HCT116 (cell line): ENCODE results near the gene RYR3. TPM values are rescaled to one million over a fixed set of nuclear protein-coding genes. Genes with fewer than 3 reads are reported as not detected.

Source experiments
- ATAC-seq: fragments of 200-7000 bp; cut with Tn5 transposase; 2 replicates; pipeline ENCODE4 v1.9.1; 2020; ENCODE audit warnings: mild to moderate bottlenecking, moderate library complexity
- BruUV-seq: library from RNA; stranded (reverse); fragments of 400-500 nt; replicated peaks from 2 replicates; lab custom pipeline; 2021; lab: Mats Ljungman, UMichigan
- CTCF ChIA-PET: fragments of 300-600 bp; sonication (Branson Sonifier 250); formaldehyde crosslinking; loops from one replicate; lab custom pipeline; 2021; ENCODE audit warnings: antibody characterized with exemption; lab: Charles Lee
- POLR2A ChIA-PET: fragments of 300-600, 350-600 bp; sonication (Branson Sonifier 250); formaldehyde crosslinking; loops from one replicate; lab custom pipeline; 2021; ENCODE audit warnings: antibody characterized with exemption; lab: Charles Lee
- RAD21 ChIA-PET, 2 experiments: fragments of 300-600 bp; sonication (Branson Sonifier 250); formaldehyde crosslinking; loops; one replicate each; lab custom pipeline; 2023; ENCODE audit warnings: low total read pairs in 2 of 2; ENCODE audit not compliant: uncharacterized antibody in 2 of 2, unreplicated experiment in 2 of 2, low non-redundant PET in 1 of 2; lab: Charles Lee
- DNase-seq: peaks from one replicate; pipeline ENCODE4 v3.0.0-alpha.2; 2010; ENCODE audit warnings: low read depth, low spot score
- H2AFZ ChIP-seq: fragments of 200-600 bp; shearing (Covaris generic), sonication (generic); 2 replicates; pipeline ENCODE4 v1.6.1; 2017; ENCODE audit warnings: low read depth, mixed run types, mixed read lengths, antibody characterized with exemption, low read length; ENCODE audit not compliant: poor library complexity, severe bottlenecking
- H3K27ac ChIP-seq: 2 replicates; pipeline ENCODE4 v1.5.1; 2012; ENCODE audit warnings: low read depth, low read length
- H3K27me3 ChIP-seq: fragments of 200-600 bp; sonication (generic); 2 replicates; pipeline ENCODE4 v1.6.1; 2016; ENCODE audit warnings: mixed run types, low read length, mixed read lengths; ENCODE audit not compliant: insufficient read depth
- H3K36me3 ChIP-seq, 2 experiments: fragments of 200-500 bp in 1 of 2; fragments of 200-600 bp in 1 of 2; sonication (Bioruptor generic) in 1 of 2; sonication (generic) in 1 of 2; 2 replicates each; pipeline versions ENCODE4 v1.5.1 to v1.6.1; 2014 to 2016; ENCODE audit warnings: low read length in 2 of 2, inconsistent platforms in 1 of 2, mixed read lengths in 1 of 2, mixed run types in 1 of 2; ENCODE audit not compliant: insufficient read depth in 2 of 2, control insufficient read depth in 1 of 2
- H3K4me1 ChIP-seq, 2 experiments: fragments of 200-600 bp in 1 of 2; sonication (generic) in 1 of 2; 2 replicates each; pipeline versions ENCODE4 v1.5.1 to v1.6.1; 2012 to 2017; ENCODE audit warnings: low read length in 2 of 2, inconsistent platforms in 1 of 2, mild to moderate bottlenecking in 1 of 2, mixed read lengths in 1 of 2, mixed run types in 1 of 2, moderate library complexity in 1 of 2; ENCODE audit not compliant: insufficient read depth in 2 of 2, control insufficient read depth in 1 of 2
- H3K4me2 ChIP-seq: fragments of 200-600 bp; sonication (generic); 2 replicates; pipeline ENCODE4 v1.6.1; 2017; ENCODE audit warnings: mixed run types, low read length, mixed read lengths
- H3K4me3 ChIP-seq, 2 experiments: fragments of 200-600 bp in 1 of 2; sonication (generic) in 1 of 2; replicated peaks in 1 of 2; 2 replicates each; pipeline ENCODE4 v1.5.1; 2011 to 2016; ENCODE audit warnings: low read length in 2 of 2, control low read depth in 1 of 2, low read depth in 1 of 2, mild to moderate bottlenecking in 1 of 2, mixed read lengths in 1 of 2, mixed run types in 1 of 2
- H3K79me2 ChIP-seq: fragments of 200-600 bp; sonication (generic); 2 replicates; pipeline ENCODE4 v1.6.1; 2017; ENCODE audit warnings: mild to moderate bottlenecking, mixed run types, low read length, moderate library complexity, mixed read lengths; ENCODE audit not compliant: insufficient read depth
- H3K9ac ChIP-seq: fragments of 200-600 bp; sonication (generic); 2 replicates; pipeline ENCODE4 v1.6.1; 2016; ENCODE audit warnings: low read length, mixed read lengths
- H3K9me2 ChIP-seq: fragments of 200-600 bp; sonication (generic), shearing (Covaris generic); 2 replicates; pipeline ENCODE4 v1.6.1; 2017; ENCODE audit warnings: mixed run types, mild to moderate bottlenecking, moderate library complexity; ENCODE audit not compliant: insufficient read depth
- H3K9me3 ChIP-seq, 2 experiments: fragments of 200-500 bp in 1 of 2; fragments of 200-600 bp in 1 of 2; sonication (Bioruptor generic) in 1 of 2; sonication (generic) in 1 of 2; 2 replicates each; pipeline ENCODE4 v1.6.1; 2014 to 2017; ENCODE audit warnings: low read length in 2 of 2, mixed read lengths in 2 of 2, inconsistent platforms in 1 of 2, low read depth in 1 of 2, mild to moderate bottlenecking in 1 of 2, mixed run types in 1 of 2, moderate library complexity in 1 of 2; ENCODE audit not compliant: control insufficient read depth in 1 of 2, insufficient read depth in 1 of 2
- H4K20me1 ChIP-seq: fragments of 200-600 bp; sonication (generic), shearing (Covaris generic); 2 replicates; pipeline ENCODE4 v1.6.1; 2017; ENCODE audit warnings: mixed run types, mild to moderate bottlenecking, moderate library complexity; ENCODE audit not compliant: insufficient read depth
- ATF3 ChIP-seq: IDR thresholded peaks from 2 replicates; pipeline ENCODE4 v1.6.1; 2012
- CBX3 ChIP-seq: IDR thresholded peaks from 2 replicates; pipeline ENCODE4 v1.6.1; 2012; ENCODE audit warnings: low read depth
- EGR1 ChIP-seq: IDR thresholded peaks from 2 replicates; pipeline ENCODE4 v1.6.1; 2012; ENCODE audit warnings: low read depth
- ELF1 ChIP-seq: IDR thresholded peaks from 2 replicates; pipeline ENCODE4 v1.6.1; 2012; ENCODE audit warnings: low read depth, borderline replicate concordance
- EZH2 ChIP-seq: fragments of 200-600 bp; sonication (generic); IDR thresholded peaks from 2 replicates; pipeline ENCODE4 v1.6.1; 2017; ENCODE audit warnings: antibody characterized with exemption, mixed run types
- FOSL1 ChIP-seq: IDR thresholded peaks from 2 replicates; pipeline ENCODE4 v1.6.1; 2012; ENCODE audit warnings: low read depth
- JUND ChIP-seq: IDR thresholded peaks from 2 replicates; pipeline ENCODE4 v1.6.1; 2012
- POLR2A ChIP-seq: IDR thresholded peaks from 2 replicates; pipeline ENCODE4 v1.7.0; 2011; ENCODE audit warnings: borderline replicate concordance; ENCODE audit not compliant: insufficient read depth, insufficient read length; ENCODE audit errors: extremely low read depth
- SIN3A ChIP-seq: IDR thresholded peaks from 2 replicates; pipeline ENCODE4 v1.6.1; 2012; ENCODE audit warnings: low read depth
- SP1 ChIP-seq: IDR thresholded peaks from 2 replicates; pipeline ENCODE4 v1.6.1; 2012; ENCODE audit warnings: low read depth
- SRF ChIP-seq: IDR thresholded peaks from 2 replicates; pipeline ENCODE4 v1.6.1; 2012; ENCODE audit warnings: low read depth
- TCF7L2 ChIP-seq: IDR thresholded peaks from 2 replicates; pipeline ENCODE4 v1.7.0; 2011; ENCODE audit warnings: borderline replicate concordance, inconsistent platforms; ENCODE audit not compliant: insufficient read depth, insufficient read length; ENCODE audit errors: extremely low read depth
- YY1 ChIP-seq: IDR thresholded peaks from 2 replicates; pipeline ENCODE4 v1.6.1; 2011; ENCODE audit warnings: low read length, low read depth, moderate library complexity, mild to moderate bottlenecking; ENCODE audit not compliant: insufficient replicate concordance; ENCODE audit errors: extremely low read depth
- ZFX ChIP-seq: fragments of 450-650 bp; IDR thresholded peaks from 2 replicates; pipeline ENCODE4 v1.6.1; 2017
- ZNF274 ChIP-seq: fragments of 200-500 bp; sonication (Bioruptor generic); IDR thresholded peaks from 2 replicates; pipeline ENCODE4 v1.6.1; 2014; ENCODE audit warnings: mild to moderate bottlenecking, low read depth, low read length, inconsistent platforms
- intact Hi-C: fragments of 100-400 bp; cut with micrococcal nuclease; formaldehyde crosslinking; loops from 2 replicates; pipeline ENCODE4 v1.10.0; 2022
- total RNA-seq: library from RNA; stranded (reverse); gene quantifications from one replicate; pipeline ENCODE4 v1.2.1, GENCODE V29; 2021; ENCODE audit not compliant: unreplicated experiment
- TF ChIP-seq, protein P1 (sequence below): IDR thresholded peaks from 2 replicates; pipeline ENCODE4 v1.6.1; 2012; ENCODE audit warnings: low read depth
- TF ChIP-seq, protein P2 (sequence below): IDR thresholded peaks from 2 replicates; pipeline ENCODE4 v1.6.1; 2012
- TF ChIP-seq, protein P3 (sequence below), 3 experiments: fragments of 200-600 bp in 1 of 3; sonication (generic) in 1 of 3; IDR thresholded peaks in 2 of 3; conservative IDR thresholded peaks in 1 of 3; 2 replicates each; pipeline ENCODE4 v1.5.1; 2012 to 2017; ENCODE audit warnings: low read depth in 2 of 3, low read length in 2 of 3, antibody characterized with exemption in 1 of 3, borderline replicate concordance in 1 of 3, control low read depth in 1 of 3, mild to moderate bottlenecking in 1 of 3, mixed read lengths in 1 of 3, mixed run types in 1 of 3, moderate library complexity in 1 of 3; ENCODE audit not compliant: insufficient read depth in 1 of 3

RYR3 gene
- total RNA-seq, 1 experiment from 2014 or later = not detected

- Histone ChIP-seq H3K79me2 (no peaks in the 10 kb centered on the region), H3K27me3 (peaks cover 43% of the 10 kb centered on the region), H2AFZ (no peak overlapping the region), H3K4me2 (no peak overlapping the region), H3K4me3 (no peak overlapping the region), H3K4me1 (no peaks in the 10 kb centered on the region), H4K20me1 (no peaks in the 10 kb centered on the region), H3K9ac (no peak overlapping the region), H3K27ac (no peak overlapping the region), H3K9me3 (no peaks in the 10 kb centered on the region), H3K36me3 (no peaks in the 10 kb centered on the region), H3K9me2 (no peaks in the 10 kb centered on the region)
- CTCF ChIA-PET = no interaction called here
- TF ChIP-seq ZFX (no peak), EZH2 (no peak), SRF (no peak), TCF7L2 (no peak), SIN3A (no peak), ATF3 (no peak), POLR2A (no peak), CBX3 (no peak), ELF1 (no peak), JUND (no peak), ZNF274 (no peak), SP1 (no peak), YY1 (no peak), FOSL1 (no peak), EGR1 (no peak)
- TF ChIP-seq, protein P1, sequence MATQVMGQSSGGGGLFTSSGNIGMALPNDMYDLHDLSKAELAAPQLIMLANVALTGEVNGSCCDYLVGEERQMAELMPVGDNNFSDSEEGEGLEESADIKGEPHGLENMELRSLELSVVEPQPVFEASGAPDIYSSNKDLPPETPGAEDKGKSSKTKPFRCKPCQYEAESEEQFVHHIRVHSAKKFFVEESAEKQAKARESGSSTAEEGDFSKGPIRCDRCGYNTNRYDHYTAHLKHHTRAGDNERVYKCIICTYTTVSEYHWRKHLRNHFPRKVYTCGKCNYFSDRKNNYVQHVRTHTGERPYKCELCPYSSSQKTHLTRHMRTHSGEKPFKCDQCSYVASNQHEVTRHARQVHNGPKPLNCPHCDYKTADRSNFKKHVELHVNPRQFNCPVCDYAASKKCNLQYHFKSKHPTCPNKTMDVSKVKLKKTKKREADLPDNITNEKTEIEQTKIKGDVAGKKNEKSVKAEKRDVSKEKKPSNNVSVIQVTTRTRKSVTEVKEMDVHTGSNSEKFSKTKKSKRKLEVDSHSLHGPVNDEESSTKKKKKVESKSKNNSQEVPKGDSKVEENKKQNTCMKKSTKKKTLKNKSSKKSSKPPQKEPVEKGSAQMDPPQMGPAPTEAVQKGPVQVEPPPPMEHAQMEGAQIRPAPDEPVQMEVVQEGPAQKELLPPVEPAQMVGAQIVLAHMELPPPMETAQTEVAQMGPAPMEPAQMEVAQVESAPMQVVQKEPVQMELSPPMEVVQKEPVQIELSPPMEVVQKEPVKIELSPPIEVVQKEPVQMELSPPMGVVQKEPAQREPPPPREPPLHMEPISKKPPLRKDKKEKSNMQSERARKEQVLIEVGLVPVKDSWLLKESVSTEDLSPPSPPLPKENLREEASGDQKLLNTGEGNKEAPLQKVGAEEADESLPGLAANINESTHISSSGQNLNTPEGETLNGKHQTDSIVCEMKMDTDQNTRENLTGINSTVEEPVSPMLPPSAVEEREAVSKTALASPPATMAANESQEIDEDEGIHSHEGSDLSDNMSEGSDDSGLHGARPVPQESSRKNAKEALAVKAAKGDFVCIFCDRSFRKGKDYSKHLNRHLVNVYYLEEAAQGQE = no peak
- TF ChIP-seq, protein P2, sequence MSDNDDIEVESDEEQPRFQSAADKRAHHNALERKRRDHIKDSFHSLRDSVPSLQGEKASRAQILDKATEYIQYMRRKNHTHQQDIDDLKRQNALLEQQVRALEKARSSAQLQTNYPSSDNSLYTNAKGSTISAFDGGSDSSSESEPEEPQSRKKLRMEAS = no peak
- TF ChIP-seq, protein P3, sequence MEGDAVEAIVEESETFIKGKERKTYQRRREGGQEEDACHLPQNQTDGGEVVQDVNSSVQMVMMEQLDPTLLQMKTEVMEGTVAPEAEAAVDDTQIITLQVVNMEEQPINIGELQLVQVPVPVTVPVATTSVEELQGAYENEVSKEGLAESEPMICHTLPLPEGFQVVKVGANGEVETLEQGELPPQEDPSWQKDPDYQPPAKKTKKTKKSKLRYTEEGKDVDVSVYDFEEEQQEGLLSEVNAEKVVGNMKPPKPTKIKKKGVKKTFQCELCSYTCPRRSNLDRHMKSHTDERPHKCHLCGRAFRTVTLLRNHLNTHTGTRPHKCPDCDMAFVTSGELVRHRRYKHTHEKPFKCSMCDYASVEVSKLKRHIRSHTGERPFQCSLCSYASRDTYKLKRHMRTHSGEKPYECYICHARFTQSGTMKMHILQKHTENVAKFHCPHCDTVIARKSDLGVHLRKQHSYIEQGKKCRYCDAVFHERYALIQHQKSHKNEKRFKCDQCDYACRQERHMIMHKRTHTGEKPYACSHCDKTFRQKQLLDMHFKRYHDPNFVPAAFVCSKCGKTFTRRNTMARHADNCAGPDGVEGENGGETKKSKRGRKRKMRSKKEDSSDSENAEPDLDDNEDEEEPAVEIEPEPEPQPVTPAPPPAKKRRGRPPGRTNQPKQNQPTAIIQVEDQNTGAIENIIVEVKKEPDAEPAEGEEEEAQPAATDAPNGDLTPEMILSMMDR (IDR thresholded peaks at IDR 0.05 in 2 of 3, conservative IDR thresholded peaks at IDR 0.05 in 1 of 3; ENCODE audit: borderline replicate concordance in 1 of 3, insufficient read depth in 1 of 3, low read depth in 2 of 3, low read length in 2 of 3) = no peak
- POLR2A ChIA-PET = no interaction called here
- RAD21 ChIA-PET = no interaction called here
- no peak for ATAC-seq
- BruUV-seq = no TSS peak
- no peak for DNase-seq
- intact Hi-C loops = no loop called here
These were observed 675 bp downstream of the RYR3 start for GRCh38 chr15:33311312-33311971.
